Measurements from ENCODE around the gene OGT. TPM values are rescaled to one million over a fixed set of nuclear protein-coding genes. Genes with fewer than 3 reads are reported as not detected.
A peak's percentile ranks its signal among the peaks of the same experiment; 100 is the strongest.

The OGT gene
- total RNA-seq, 1 donor from 2014 or later: 146 TPM

GRCh38 chrX:71514367-71515037, 18.4 kb upstream of the OGT start:
- Mint-ChIP-seq H3K27me3 (no peaks in the 10 kb centered on the region), H3K4me3 (ENCODE audit: low read depth) (no peak overlapping the region), H3K27ac (no peak overlapping the region), H3K36me3 (ENCODE audit: insufficient read depth) (no peaks in the 10 kb centered on the region), H3K9me3 (ENCODE audit: low read depth) (peaks cover 19% of the 10 kb centered on the region), H3K4me1 (ENCODE audit: low read depth) (no peaks in the 10 kb centered on the region)
- TF ChIP-seq CTCF (IDR thresholded peaks at IDR 0.05; ENCODE audit: unreplicated experiment): no peak
- DNase-seq (ENCODE audit: low spot score, unreplicated experiment): no peak

GRCh38 chrX:71515038-71515396, 17.9 kb upstream of the OGT start:
- TF ChIP-seq CTCF (IDR thresholded peaks at IDR 0.05; ENCODE audit: unreplicated experiment): no peak

GRCh38 chrX:71525316-71525715, 7.6 kb upstream of the OGT start:
- Mint-ChIP-seq H3K4me3 (ENCODE audit: low read depth) (no peak overlapping the region), H3K9me3 (ENCODE audit: low read depth) (peaks cover 13% of the 10 kb centered on the region), H3K27me3 (no peaks in the 10 kb centered on the region), H3K4me1 (ENCODE audit: low read depth) (no peaks in the 10 kb centered on the region), H3K27ac (no peak overlapping the region), H3K36me3 (ENCODE audit: insufficient read depth) (no peaks in the 10 kb centered on the region)
- TF ChIP-seq CTCF (IDR thresholded peaks at IDR 0.05; ENCODE audit: unreplicated experiment): no peak
- DNase-seq (ENCODE audit: low spot score, unreplicated experiment): no peak

More at GRCh38 chrX:71515038-71515396, 17.9 kb upstream of the OGT start:
- no peaks in the 10 kb centered on the region for H3K4me1 Mint-ChIP-seq (ENCODE audit: low read depth)
- DNase-seq (ENCODE audit: low spot score, unreplicated experiment): no peak
- H3K27ac Mint-ChIP-seq: no peak overlapping the region
- no peaks in the 10 kb centered on the region for H3K36me3 Mint-ChIP-seq (ENCODE audit: insufficient read depth)
- no peak overlapping the region for H3K4me3 Mint-ChIP-seq (ENCODE audit: low read depth)
- H3K9me3 Mint-ChIP-seq (ENCODE audit: low read depth): peaks cover 19% of the 10 kb centered on the region
- H3K27me3 Mint-ChIP-seq: no peaks in the 10 kb centered on the region

DNA sequence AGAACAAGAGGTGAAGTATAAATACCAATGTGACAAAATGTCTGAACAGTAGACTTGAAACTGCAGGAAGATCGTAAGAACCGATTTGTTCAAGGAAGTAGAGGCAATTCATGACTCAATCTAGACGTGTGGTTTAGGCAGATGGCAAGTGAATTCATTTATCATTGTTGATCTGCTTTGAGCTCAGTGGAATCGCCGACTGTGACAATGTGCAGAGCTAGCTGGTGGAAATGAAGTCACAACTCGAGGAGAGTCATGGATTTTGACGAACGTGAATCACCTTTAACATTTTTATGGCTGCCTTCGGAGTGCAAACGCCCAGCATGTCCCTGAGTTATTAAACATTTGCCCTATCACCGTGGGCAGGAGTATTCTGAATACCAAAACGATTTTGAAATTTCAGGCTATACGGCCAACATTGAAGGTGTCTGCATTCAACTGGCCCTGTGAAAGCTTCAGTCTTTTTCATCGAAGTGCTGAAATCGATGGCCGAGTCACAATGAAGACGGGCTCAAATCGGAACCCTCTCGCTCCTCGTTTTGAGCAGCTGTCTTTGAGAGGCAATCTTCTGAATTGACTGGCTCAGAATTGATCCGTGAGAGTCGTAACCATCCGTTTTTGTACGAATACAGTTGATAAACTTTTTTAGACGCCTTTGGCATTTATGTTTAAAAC, 689 bp upstream of the OGT start:
- H3K9me3 Mint-ChIP-seq (ENCODE audit: low read depth): peaks cover 20% of the 10 kb centered on the region
- peaks cover 1% of the 10 kb centered on the region for H3K36me3 Mint-ChIP-seq (ENCODE audit: insufficient read depth)
- TF ChIP-seq CTCF (IDR thresholded peaks at IDR 0.05; ENCODE audit: unreplicated experiment): no peak
- peak overlapping the region; percentile 96 for H3K4me3 Mint-ChIP-seq (ENCODE audit: low read depth)
- peak overlapping the region; percentile 98 for H3K27ac Mint-ChIP-seq
- H3K27me3 Mint-ChIP-seq: no peaks in the 10 kb centered on the region
- H3K4me1 Mint-ChIP-seq (ENCODE audit: low read depth): peaks cover 14% of the 10 kb centered on the region
- no peak for DNase-seq (ENCODE audit: low spot score, unreplicated experiment)

GRCh38 chrX:71533516-71533850, 579 bp downstream of the OGT start:
- Mint-ChIP-seq H3K36me3 (ENCODE audit: insufficient read depth) (peaks cover 3% of the 10 kb centered on the region), H3K4me3 (ENCODE audit: low read depth) (peak overlapping the region; percentile 96), H3K27ac (peak overlapping the region; percentile 98), H3K4me1 (ENCODE audit: low read depth) (peaks cover 14% of the 10 kb centered on the region), H3K27me3 (no peaks in the 10 kb centered on the region), H3K9me3 (ENCODE audit: low read depth) (peaks cover 19% of the 10 kb centered on the region)
- TF ChIP-seq CTCF (IDR thresholded peaks at IDR 0.05; ENCODE audit: unreplicated experiment): no peak
- no peak for DNase-seq (ENCODE audit: low spot score, unreplicated experiment)
